A673 (cell line): ENCODE measurements around the gene FCMR. TPM values are rescaled to one million over a fixed set of nuclear protein-coding genes. Genes with fewer than 3 reads are reported as not detected.

Experiments
- BruUV-seq: library from RNA; stranded (reverse); fragments of 400-500 nt; replicated peaks from 2 replicates; lab custom pipeline; 2021; lab: Mats Ljungman, UMichigan
- CTCF ChIA-PET: fragments of 300-600 bp; sonication (Branson Sonifier 250); formaldehyde crosslinking; loops from one replicate; lab custom pipeline; 2022; ENCODE audit warnings: antibody characterized with exemption; lab: Charles Lee
- POLR2A ChIA-PET: fragments of 300-600 bp; sonication (Branson Sonifier 250); formaldehyde crosslinking; loops from one replicate; lab custom pipeline; 2022; ENCODE audit warnings: antibody characterized with exemption; ENCODE audit not compliant: low non-redundant PET; lab: Charles Lee
- DNase-seq: peaks from one replicate; pipeline ENCODE4 v3.0.0-alpha.2; 2015; ENCODE audit warnings: low spot score
- H3K27ac ChIP-seq: fragments of 200-600 bp; sonication (generic); 2 replicates; pipeline ENCODE4 v1.5.1; 2016; ENCODE audit warnings: mixed run types, low read depth, mild to moderate bottlenecking, mixed read lengths, antibody characterized with exemption, low read length; ENCODE audit not compliant: poor library complexity, severe bottlenecking
- H3K27me3 ChIP-seq: fragments of 200-600 bp; sonication (generic); replicated peaks from 2 replicates; pipeline ENCODE4 v1.6.1; 2017; ENCODE audit warnings: mixed run types, low read depth, mild to moderate bottlenecking, mixed read lengths, antibody characterized with exemption, low read length; ENCODE audit not compliant: insufficient read depth, poor library complexity
- H3K36me3 ChIP-seq: fragments of 200-600 bp; sonication (generic); 2 replicates; pipeline ENCODE4 v1.6.1; 2016; ENCODE audit warnings: mixed run types, mild to moderate bottlenecking, mixed read lengths, antibody characterized with exemption, low read length; ENCODE audit not compliant: insufficient read depth, poor library complexity, severe bottlenecking
- H3K4me1 ChIP-seq: fragments of 200-600 bp; sonication (generic); 2 replicates; pipeline ENCODE4 v1.6.1; 2017; ENCODE audit warnings: mixed run types, mild to moderate bottlenecking, mixed read lengths, antibody characterized with exemption, low read length; ENCODE audit not compliant: insufficient read depth, poor library complexity, severe bottlenecking
- H3K4me3 ChIP-seq: fragments of 200-600 bp; sonication (generic); 2 replicates; pipeline ENCODE4 v1.5.1; 2016; ENCODE audit warnings: low read depth, mixed run types, mild to moderate bottlenecking, mixed read lengths, low read length; ENCODE audit not compliant: poor library complexity, severe bottlenecking
- H3K9me3 ChIP-seq: fragments of 200-600 bp; sonication (generic); 2 replicates; pipeline ENCODE4 v1.6.1; 2016; ENCODE audit warnings: mixed run types, low read depth, mild to moderate bottlenecking, mixed read lengths, antibody characterized with exemption, low read length; ENCODE audit not compliant: poor library complexity, severe bottlenecking
- EZH2 ChIP-seq: fragments of 200-600 bp; sonication (generic); IDR thresholded peaks from 2 replicates; pipeline ENCODE4 v1.6.1; 2017; ENCODE audit warnings: borderline replicate concordance, low read depth, mild to moderate bottlenecking, mixed read lengths, antibody characterized with exemption, low read length; ENCODE audit not compliant: poor library complexity, severe bottlenecking
- intact Hi-C: fragments of 100-400 bp; cut with micrococcal nuclease; formaldehyde crosslinking; loops from one replicate; pipeline ENCODE4 v1.10.0; 2022; ENCODE audit not compliant: unreplicated experiment
- total RNA-seq: library from RNA; stranded (reverse); gene quantifications from 2 replicates; pipeline ENCODE4 v1.2.3, GENCODE V29; 2021
- TF ChIP-seq, protein P1 (sequence below): fragments of 300-800, 200-600 bp; sonication (generic); conservative IDR thresholded peaks from 2 replicates; pipeline ENCODE4 v1.5.1; 2017; ENCODE audit warnings: low read depth, mild to moderate bottlenecking, antibody characterized with exemption, low read length, moderate library complexity, mixed read lengths

FCMR gene
- total RNA-seq, 1 experiment from 2014 or later: not detected

- intact Hi-C loops: no loop called here
- Histone ChIP-seq H3K36me3 (no peaks in the 10 kb centered on the region), H3K27me3 (peaks cover 5% of the 10 kb centered on the region), H3K4me1 (no peaks in the 10 kb centered on the region), H3K27ac (no peak overlapping the region), H3K4me3 (no peak overlapping the region), H3K9me3 (no peaks in the 10 kb centered on the region)
- ChIA-PET CTCF (no interaction called here), POLR2A (no interaction called here)
- no TSS peak for BruUV-seq
- no peak for DNase-seq
- TF ChIP-seq EZH2: no peak
- TF ChIP-seq, protein P1, sequence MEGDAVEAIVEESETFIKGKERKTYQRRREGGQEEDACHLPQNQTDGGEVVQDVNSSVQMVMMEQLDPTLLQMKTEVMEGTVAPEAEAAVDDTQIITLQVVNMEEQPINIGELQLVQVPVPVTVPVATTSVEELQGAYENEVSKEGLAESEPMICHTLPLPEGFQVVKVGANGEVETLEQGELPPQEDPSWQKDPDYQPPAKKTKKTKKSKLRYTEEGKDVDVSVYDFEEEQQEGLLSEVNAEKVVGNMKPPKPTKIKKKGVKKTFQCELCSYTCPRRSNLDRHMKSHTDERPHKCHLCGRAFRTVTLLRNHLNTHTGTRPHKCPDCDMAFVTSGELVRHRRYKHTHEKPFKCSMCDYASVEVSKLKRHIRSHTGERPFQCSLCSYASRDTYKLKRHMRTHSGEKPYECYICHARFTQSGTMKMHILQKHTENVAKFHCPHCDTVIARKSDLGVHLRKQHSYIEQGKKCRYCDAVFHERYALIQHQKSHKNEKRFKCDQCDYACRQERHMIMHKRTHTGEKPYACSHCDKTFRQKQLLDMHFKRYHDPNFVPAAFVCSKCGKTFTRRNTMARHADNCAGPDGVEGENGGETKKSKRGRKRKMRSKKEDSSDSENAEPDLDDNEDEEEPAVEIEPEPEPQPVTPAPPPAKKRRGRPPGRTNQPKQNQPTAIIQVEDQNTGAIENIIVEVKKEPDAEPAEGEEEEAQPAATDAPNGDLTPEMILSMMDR: no peak
These were observed 35.9 kb upstream of the FCMR start for GRCh38 chr1:206957639-206958038.

DNA sequence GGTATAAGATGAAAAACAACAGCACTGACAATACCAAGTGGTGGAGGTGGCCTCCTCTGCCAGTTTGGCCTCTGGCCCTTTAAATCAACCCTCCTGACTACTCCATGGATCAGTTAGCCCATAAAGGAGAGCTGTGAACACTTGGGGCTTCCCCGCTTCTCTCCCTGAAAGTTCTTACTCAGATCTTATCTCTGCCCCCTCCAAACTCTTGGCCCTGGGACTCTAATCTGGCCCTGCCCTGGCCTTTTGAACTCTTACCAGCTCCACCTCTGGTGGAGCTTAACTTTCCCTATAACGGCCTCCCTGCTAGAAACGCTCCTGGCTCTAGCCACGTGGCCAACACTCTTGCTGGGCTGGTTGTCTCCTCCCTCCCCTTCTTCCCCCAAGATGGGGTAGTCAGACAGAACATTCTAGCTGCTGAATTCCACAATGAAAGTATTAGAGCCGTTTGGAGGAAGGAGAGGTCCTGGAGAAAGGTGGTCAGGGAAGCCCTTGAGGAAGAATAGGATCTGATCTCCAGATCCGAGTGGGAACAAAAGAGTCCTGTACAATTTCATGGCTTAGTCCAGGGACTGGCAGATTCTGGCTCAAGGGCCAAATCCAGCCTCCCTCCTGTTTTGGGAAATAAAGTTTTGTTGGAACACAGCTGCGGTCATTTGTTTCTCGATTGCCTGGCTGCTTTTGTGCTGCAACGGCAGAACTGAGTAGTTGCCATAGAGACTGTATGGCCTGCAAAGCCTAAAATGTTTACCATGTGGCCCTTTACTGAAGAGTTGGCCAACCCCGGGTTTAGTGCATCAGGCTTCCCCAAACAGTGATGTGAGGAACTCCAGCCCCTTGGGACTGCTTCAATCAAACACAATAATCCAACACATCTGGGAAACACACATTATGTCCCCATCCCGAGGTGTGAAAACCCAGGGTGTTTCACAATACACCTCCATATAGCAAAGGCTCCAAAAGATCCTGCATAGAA is 34.0 kb upstream of the FCMR start:
- peaks cover 9% of the 10 kb centered on the region for H3K27me3 ChIP-seq
- H3K27ac ChIP-seq: no peak overlapping the region
- intact Hi-C loops: no loop called here
- no peaks in the 10 kb centered on the region for H3K9me3 ChIP-seq
- no peak overlapping the region for H3K4me3 ChIP-seq
- DNase-seq: no peak
- ChIA-PET CTCF (no interaction called here), POLR2A (no interaction called here)
- no peaks in the 10 kb centered on the region for H3K4me1 ChIP-seq
- no peaks in the 10 kb centered on the region for H3K36me3 ChIP-seq
- BruUV-seq: no TSS peak
- TF ChIP-seq, protein P1: no peak
- TF ChIP-seq EZH2: no peak

DNA sequence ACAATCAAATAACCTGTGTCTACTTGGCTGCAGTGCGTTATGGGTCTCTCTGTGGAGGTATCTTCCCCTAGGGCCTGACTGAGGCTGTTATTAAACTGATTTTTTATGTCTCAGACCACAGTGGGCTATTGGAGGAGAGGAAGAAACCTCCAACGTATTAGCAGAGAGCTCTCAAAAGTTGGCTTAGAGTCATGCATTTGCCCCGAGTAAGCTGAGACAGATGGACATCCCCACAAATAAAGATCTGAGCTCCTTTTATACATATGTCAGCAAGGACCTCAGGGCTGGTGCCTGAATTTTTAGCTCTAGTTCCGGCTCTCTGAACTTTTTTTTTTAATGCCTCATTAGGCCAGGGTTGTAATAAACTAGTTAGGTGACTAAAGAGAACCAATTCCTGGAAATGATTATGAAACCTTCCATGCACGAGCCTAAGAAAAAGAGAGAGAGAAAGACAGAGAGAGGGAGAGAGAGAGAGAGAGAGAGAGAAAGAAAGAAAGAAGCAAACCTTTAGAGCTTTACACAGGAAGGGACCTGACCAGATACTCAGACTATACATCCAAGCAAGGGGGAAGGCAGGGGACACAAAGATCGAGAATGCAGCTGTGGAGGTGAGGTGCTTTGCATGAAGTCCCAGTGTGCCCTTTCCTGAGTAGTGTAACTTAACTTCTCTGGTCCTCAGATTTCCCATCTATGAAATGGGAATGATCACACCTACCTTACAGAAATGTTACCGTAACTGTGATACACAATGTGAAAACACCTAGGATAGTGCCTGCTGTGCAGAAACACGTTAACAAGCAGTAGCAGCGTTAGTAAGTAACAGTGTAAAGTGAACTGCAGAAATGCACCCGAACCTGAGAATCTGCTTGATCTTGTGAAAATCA is 33.0 kb upstream of the FCMR start:
- ChIA-PET CTCF (no interaction called here), POLR2A (interaction anchor here (0.7 kb wide), 1 partner anchor 68 kb away, joined by 3 read pairs; no protein-coding TSS in a partner anchor)
- Histone ChIP-seq H3K27me3 (peaks cover 9% of the 10 kb centered on the region), H3K9me3 (no peaks in the 10 kb centered on the region), H3K4me1 (no peaks in the 10 kb centered on the region), H3K36me3 (no peaks in the 10 kb centered on the region), H3K27ac (no peak overlapping the region), H3K4me3 (no peak overlapping the region)
- intact Hi-C loops: no loop called here
- DNase-seq: no peak
- no peak for TF ChIP-seq EZH2
- BruUV-seq: no TSS peak
